HEK293T (cell line): ENCODE data around the gene CHD3.

Source experiments
- ARNT ChIP-seq: fragments of 450-650 bp; IDR thresholded peaks from 2 replicates; pipeline ENCODE4 v1.6.1; 2017; ENCODE audit warnings: mild to moderate bottlenecking
- BHLHE40 ChIP-seq: fragments of 450-650 bp; IDR thresholded peaks from 2 replicates; pipeline ENCODE4 v1.6.1; 2016; ENCODE audit warnings: mild to moderate bottlenecking, moderate library complexity, borderline replicate concordance
- CTBP1 ChIP-seq: fragments of 450-650 bp; IDR thresholded peaks from 2 replicates; pipeline ENCODE4 v1.6.1; 2016; ENCODE audit warnings: borderline replicate concordance
- ELF4 ChIP-seq: fragments of 450-650 bp; IDR thresholded peaks from 2 replicates; pipeline ENCODE4 v1.6.1; 2017; ENCODE audit warnings: antibody characterized with exemption
- FOXK2 ChIP-seq: fragments of 450-650 bp; IDR thresholded peaks from 2 replicates; pipeline ENCODE4 v1.6.1; 2016; ENCODE audit warnings: mild to moderate bottlenecking
- FOXM1 ChIP-seq: fragments of 450-650 bp; IDR thresholded peaks from 2 replicates; pipeline ENCODE4 v1.6.1; 2017; ENCODE audit warnings: mild to moderate bottlenecking, borderline replicate concordance
- HDGF ChIP-seq: fragments of 450-650 bp; IDR thresholded peaks from 2 replicates; pipeline ENCODE4 v1.6.1; 2017; ENCODE audit warnings: antibody characterized with exemption, borderline replicate concordance
- L3MBTL2 ChIP-seq: fragments of 450-650 bp; conservative IDR thresholded peaks from 2 replicates; pipeline ENCODE4 v1.6.1; 2016; ENCODE audit warnings: mild to moderate bottlenecking
- LEF1 ChIP-seq: fragments of 450-650 bp; IDR thresholded peaks from 2 replicates; pipeline ENCODE4 v1.6.1; 2017; ENCODE audit warnings: mild to moderate bottlenecking, borderline replicate concordance
- PKNOX1 ChIP-seq: fragments of 450-650 bp; IDR thresholded peaks from 2 replicates; pipeline ENCODE4 v1.6.1; 2016
- SP1 ChIP-seq: fragments of 450-650 bp; IDR thresholded peaks from 2 replicates; pipeline ENCODE4 v1.6.1; 2017
- SUZ12 ChIP-seq: fragments of 450-650 bp; IDR thresholded peaks from 2 replicates; pipeline ENCODE4 v1.6.1; 2016; ENCODE audit warnings: mild to moderate bottlenecking
- ZNF384 ChIP-seq: fragments of 450-650 bp; IDR thresholded peaks from 2 replicates; pipeline ENCODE4 v1.6.1; 2016

- no peak for TF ChIP-seq PKNOX1
- TF ChIP-seq SP1 = no peak
- TF ChIP-seq ELF4 = no peak
- no peak for TF ChIP-seq ZNF384
- no peak for TF ChIP-seq FOXM1
- TF ChIP-seq ARNT = no peak
- no peak for TF ChIP-seq BHLHE40
- TF ChIP-seq FOXK2 = no peak
- no peak for TF ChIP-seq HDGF
- no peak for TF ChIP-seq LEF1
- no peak for TF ChIP-seq CTBP1
- no peak for TF ChIP-seq L3MBTL2
- TF ChIP-seq SUZ12 = no peak
Measured at GRCh38 chr17:7916808-7917207, 28.2 kb downstream of the CHD3 start.
